Peyer's patch (tissue), 4 donors: ENCODE results near the gene ACOT2. TPM values are rescaled to one million over a fixed set of nuclear protein-coding genes. Genes with fewer than 3 reads are reported as not detected.

Experiments used
- DNase-seq, 3 donors: peaks; one replicate each; pipeline ENCODE4 v3.0.0-alpha.2; 2017 to 2019
- H3K27ac ChIP-seq, 4 donors: fragments of 200-600 bp; sonication (generic); one replicate each; pipeline ENCODE4 v1.5.1; 2016 to 2019
- H3K27me3 ChIP-seq, 2 donors: fragments of 200-600 bp; sonication (generic); one replicate each; pipeline ENCODE4 v1.5.1; 2019
- H3K36me3 ChIP-seq, 3 donors: fragments of 200-600 bp; sonication (generic); one replicate each; pipeline ENCODE4 v1.5.1; 2016 to 2019
- H3K4me1 ChIP-seq, 4 donors: fragments of 200-600 bp; sonication (generic); one replicate each; pipeline ENCODE4 v1.5.1; 2016 to 2019
- H3K4me3 ChIP-seq, 4 donors: fragments of 200-600 bp; sonication (generic); 1 replicate in 3 of 4; 2 replicates in 1 of 4; pipeline ENCODE4 v1.5.1; 2016 to 2019; ENCODE audit warnings: mild to moderate bottlenecking in 1 of 4
- H3K9me3 ChIP-seq, 4 donors: fragments of 200-600 bp; sonication (generic); one replicate each; pipeline ENCODE4 v1.5.1; 2016 to 2019; ENCODE audit warnings: mild to moderate bottlenecking in 1 of 4
- POLR2A ChIP-seq, 2 donors: fragments of 450-650 bp; IDR thresholded peaks; one replicate each; pipeline ENCODE4 v1.5.1; 2017; ENCODE audit warnings: antibody characterized with exemption in 2 of 2, mild to moderate bottlenecking in 2 of 2, moderate library complexity in 2 of 2
- total RNA-seq, 4 donors: library from RNA; depleted of rRNA; stranded (reverse); fragments of >200 nt; gene quantifications; one replicate each; pipeline ENCODE4 v1.1.0, GENCODE V29; 2016
- TF ChIP-seq, protein P1 (sequence below), 6 experiments: fragments of 450-650 bp in 4 of 6; fragments of 200-600 bp in 2 of 6; sonication (generic) in 1 of 6; IDR thresholded peaks; one replicate each; pipeline ENCODE4 v1.5.1; 2017 to 2019; ENCODE audit warnings: antibody characterized with exemption in 6 of 6, mild to moderate bottlenecking in 3 of 6, moderate library complexity in 1 of 6

Gene ACOT2
- total RNA-seq, 4 donors from 2014 or later = 26.2 to 76.9 (median 37.8) TPM

DNA sequence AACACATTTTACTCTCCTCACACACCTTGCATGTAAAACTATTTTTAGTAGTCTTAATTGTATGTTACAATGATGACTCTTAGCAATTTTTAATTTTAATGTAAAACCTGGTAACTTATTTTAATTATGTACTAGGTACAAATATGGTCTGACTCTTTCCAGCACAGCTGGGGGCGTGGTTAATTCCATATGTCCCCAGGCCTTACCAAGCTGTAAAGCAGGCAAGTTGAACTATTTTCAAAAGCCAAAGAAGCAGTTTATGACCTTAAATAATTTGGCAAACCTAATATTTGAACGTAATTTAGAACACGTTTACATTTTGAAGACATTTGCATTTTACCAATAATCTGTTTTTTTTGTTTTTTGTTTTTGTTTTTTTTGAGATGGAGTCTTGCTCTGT is 34.0 kb downstream of the ACOT2 start:
- TF ChIP-seq, protein P1, sequence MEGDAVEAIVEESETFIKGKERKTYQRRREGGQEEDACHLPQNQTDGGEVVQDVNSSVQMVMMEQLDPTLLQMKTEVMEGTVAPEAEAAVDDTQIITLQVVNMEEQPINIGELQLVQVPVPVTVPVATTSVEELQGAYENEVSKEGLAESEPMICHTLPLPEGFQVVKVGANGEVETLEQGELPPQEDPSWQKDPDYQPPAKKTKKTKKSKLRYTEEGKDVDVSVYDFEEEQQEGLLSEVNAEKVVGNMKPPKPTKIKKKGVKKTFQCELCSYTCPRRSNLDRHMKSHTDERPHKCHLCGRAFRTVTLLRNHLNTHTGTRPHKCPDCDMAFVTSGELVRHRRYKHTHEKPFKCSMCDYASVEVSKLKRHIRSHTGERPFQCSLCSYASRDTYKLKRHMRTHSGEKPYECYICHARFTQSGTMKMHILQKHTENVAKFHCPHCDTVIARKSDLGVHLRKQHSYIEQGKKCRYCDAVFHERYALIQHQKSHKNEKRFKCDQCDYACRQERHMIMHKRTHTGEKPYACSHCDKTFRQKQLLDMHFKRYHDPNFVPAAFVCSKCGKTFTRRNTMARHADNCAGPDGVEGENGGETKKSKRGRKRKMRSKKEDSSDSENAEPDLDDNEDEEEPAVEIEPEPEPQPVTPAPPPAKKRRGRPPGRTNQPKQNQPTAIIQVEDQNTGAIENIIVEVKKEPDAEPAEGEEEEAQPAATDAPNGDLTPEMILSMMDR (IDR thresholded peaks at IDR 0.05) = no peak
- no peak for TF ChIP-seq POLR2A (IDR thresholded peaks at IDR 0.05)
- no peaks in the 10 kb centered on the region for H3K9me3 ChIP-seq

DNA sequence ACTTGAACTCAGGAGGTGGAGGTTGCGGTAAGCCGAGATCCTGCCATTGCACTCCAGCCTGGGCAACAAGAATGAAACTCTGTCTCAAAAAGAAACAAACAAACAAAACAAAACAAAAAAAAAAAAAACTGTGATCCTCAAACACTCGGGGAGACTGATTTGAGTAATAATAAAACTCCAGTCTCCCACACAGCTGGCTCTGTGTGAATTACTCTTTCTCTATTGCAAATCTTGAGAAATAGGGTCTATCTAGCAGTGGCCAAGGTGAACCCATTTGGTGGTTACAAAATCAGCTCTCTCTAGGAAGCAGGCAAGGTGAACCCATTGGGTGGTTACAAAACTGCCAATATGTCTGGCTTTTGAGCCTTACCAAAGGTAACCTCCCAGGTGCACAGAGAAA is 37.3 kb downstream of the ACOT2 start:
- Histone ChIP-seq H3K27ac (no peak overlapping the region), H3K36me3 (no peaks in the 10 kb centered on the region), H3K4me3 (no peak overlapping the region), H3K27me3 (no peaks in the 10 kb centered on the region), H3K9me3 (no peaks in the 10 kb centered on the region), H3K4me1 (no peaks in the 10 kb centered on the region)
- no peak for DNase-seq
- TF ChIP-seq, protein P1 (IDR thresholded peaks at IDR 0.05) = no peak
- no peak for TF ChIP-seq POLR2A (IDR thresholded peaks at IDR 0.05)

More for the DNA sequence above, 34.0 kb downstream of the ACOT2 start:
- no peaks in the 10 kb centered on the region for H3K27me3 ChIP-seq
- H3K36me3 ChIP-seq = no peaks in the 10 kb centered on the region
- no peak overlapping the region for H3K4me3 ChIP-seq
- H3K4me1 ChIP-seq = peaks cover 0 to 8% (median 0%) of the 10 kb centered on the region in 4 donors
- DNase-seq = no peak
- no peak overlapping the region for H3K27ac ChIP-seq

DNA sequence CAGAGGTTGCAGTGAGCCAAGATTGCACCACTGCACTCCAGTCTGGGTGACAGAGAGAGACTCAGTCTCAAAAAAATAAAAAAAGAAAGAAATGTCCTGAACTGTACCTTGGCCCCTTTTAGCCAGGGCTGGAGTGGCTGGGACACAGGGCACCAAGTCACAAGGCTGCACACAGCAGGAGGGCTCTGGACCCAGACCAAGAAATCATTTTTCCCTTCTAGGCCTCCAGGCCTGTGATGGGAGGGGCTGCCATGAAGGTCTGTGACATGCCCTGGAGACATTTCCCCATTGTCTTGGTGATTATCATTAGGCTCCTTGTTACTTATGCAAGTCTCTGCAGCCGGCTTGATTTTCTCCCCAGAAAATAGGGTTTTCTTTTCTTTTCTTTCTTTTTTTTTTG is 38.2 kb downstream of the ACOT2 start:
- TF ChIP-seq, protein P1 (IDR thresholded peaks at IDR 0.05) = no peak
- no peak for TF ChIP-seq POLR2A (IDR thresholded peaks at IDR 0.05)
- no peak overlapping the region for H3K27ac ChIP-seq

DNA sequence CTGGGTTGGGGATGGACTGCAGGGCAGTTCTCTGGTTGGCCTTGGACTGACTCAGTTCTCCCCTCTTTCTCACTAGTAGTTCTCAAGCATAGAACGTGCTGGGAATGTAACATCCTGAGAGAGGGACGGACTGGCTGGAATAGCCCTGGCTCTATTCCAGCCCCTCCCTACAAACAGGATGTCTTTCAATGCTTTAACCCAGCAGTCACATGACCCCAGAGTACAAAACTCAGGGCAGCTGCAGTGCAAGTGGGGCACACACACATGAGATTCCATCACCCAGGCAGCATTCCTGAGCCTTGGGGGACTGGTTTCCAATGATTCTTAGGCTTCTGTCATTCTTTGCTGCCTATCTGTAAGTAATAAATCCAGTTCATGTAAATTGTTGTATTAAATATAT is 41.7 kb downstream of the ACOT2 start:
- DNase-seq = no peak
- Histone ChIP-seq H3K27ac (no peak overlapping the region), H3K36me3 (no peaks in the 10 kb centered on the region)

More for the DNA sequence above, 38.2 kb downstream of the ACOT2 start:
- Histone ChIP-seq H3K4me3 (no peak overlapping the region), H3K36me3 (no peaks in the 10 kb centered on the region), H3K27me3 (no peaks in the 10 kb centered on the region), H3K4me1 (no peaks in the 10 kb centered on the region), H3K9me3 (no peaks in the 10 kb centered on the region)
- DNase-seq = no peak

DNA sequence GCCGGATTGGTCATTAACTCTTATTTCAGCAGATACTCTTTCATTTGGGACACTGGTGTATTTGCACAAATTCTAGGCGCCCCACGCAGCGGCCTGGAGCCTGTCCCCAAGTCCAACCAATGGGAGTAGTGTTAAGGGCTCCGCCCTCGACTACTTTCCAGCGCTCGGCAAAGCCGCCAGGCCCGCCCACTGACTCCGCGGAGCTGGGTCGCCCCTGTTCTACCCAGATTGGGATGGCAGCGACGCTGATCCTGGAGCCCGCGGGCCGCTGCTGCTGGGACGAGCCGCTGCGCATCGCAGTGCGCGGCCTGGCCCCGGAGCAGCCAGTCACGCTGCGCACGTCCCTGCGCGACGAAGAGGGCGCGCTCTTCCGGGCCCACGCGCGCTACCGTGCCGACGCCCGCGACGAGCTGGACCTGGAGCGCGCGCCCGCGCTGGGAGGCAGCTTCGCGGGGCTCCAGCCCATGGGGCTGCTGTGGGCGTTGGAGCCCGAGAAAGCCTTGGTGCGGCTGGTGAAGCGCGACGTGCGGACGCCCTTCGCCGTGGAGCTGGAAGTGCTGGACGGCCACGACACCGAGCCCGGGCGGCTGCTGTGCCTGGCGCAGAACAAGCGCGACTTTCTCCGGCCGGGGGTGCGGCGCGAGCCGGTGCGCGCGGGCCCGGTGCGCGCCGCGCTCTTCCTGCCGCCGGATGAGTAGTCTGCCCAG is 43.5 kb downstream of the ACOT2 start, which contains the start of gene ACOT6:
Gene ACOT6 (plus strand): TSS at position 179 of the 707 bp plus-strand sequence. CDS start 55 bp downstream, at position 234.
- H3K27ac ChIP-seq = peak within 1 kb of the TSS; percentile 71 to 85 (median 80)
- H3K36me3 ChIP-seq = no peaks in the 10 kb centered on the region
- peaks cover 0 to 3% (median 0%) of the 10 kb centered on the region in 4 donors for H3K4me1 ChIP-seq
- peak within 1 kb of the TSS; percentile 66 to 76 (median 68) for H3K4me3 ChIP-seq
- DNase-seq = peak; percentile 42 to 79 (median 78)
- TF ChIP-seq, protein P1 (IDR thresholded peaks at IDR 0.05) = peak in 2 of 6 experiments; percentile 1 to 7
- TF ChIP-seq POLR2A (IDR thresholded peaks at IDR 0.05) = peak in 1 of 2 donors; percentile 13
- no peaks in the 10 kb centered on the region for H3K27me3 ChIP-seq
- H3K9me3 ChIP-seq = no peaks in the 10 kb centered on the region

More for the DNA sequence above, 41.7 kb downstream of the ACOT2 start:
- Histone ChIP-seq H3K9me3 (no peaks in the 10 kb centered on the region), H3K4me1 (peaks cover 0 to 3% (median 0%) of the 10 kb centered on the region in 4 donors), H3K27me3 (no peaks in the 10 kb centered on the region), H3K4me3 (no peak overlapping the region)
- TF ChIP-seq, protein P1 (IDR thresholded peaks at IDR 0.05) = no peak
- no peak for TF ChIP-seq POLR2A (IDR thresholded peaks at IDR 0.05)
